Central memory CD8-positive, alpha-beta T cell (primary cell): ENCODE results near the gene CRTC3.

Source experiments
- ATAC-seq: fragments of 150-1000 bp; cut with Tn5 transposase; replicated peaks from 2 replicates; pipeline ENCODE4 v1.10.0; 2022; ENCODE audit warnings: mild to moderate bottlenecking, moderate FRiP score, moderate number of reproducible peaks; ENCODE audit not compliant: poor library complexity, severe bottlenecking; ENCODE audit errors: extremely low read depth
- DNase-seq, 2 donors: peaks; one replicate each; pipeline ENCODE4 v3.0.0; 2021; ENCODE audit warnings: low spot score in 2 of 2
- H3K27ac Mint-ChIP-seq: one replicate; pipeline ENCODE4 v1.8.0; 2022; ENCODE audit warnings: low read depth, mild to moderate bottlenecking, moderate library complexity, mixed read lengths
- H3K27me3 Mint-ChIP-seq: one replicate; pipeline ENCODE4 v1.8.0; 2022; ENCODE audit warnings: mixed read lengths
- H3K36me3 Mint-ChIP-seq: one replicate; pipeline ENCODE4 v1.8.0; 2022; ENCODE audit warnings: mild to moderate bottlenecking, moderate library complexity, mixed read lengths; ENCODE audit not compliant: insufficient read depth
- H3K4me1 Mint-ChIP-seq: one replicate; pipeline ENCODE4 v1.8.0; 2022; ENCODE audit warnings: mixed read lengths
- H3K4me3 Mint-ChIP-seq: one replicate; pipeline ENCODE4 v1.8.0; 2022; ENCODE audit warnings: mild to moderate bottlenecking, moderate library complexity, mixed read lengths
- H3K9me3 Mint-ChIP-seq: one replicate; pipeline ENCODE4 v1.8.0; 2022; ENCODE audit warnings: mixed read lengths

CRTC3 gene

DNA sequence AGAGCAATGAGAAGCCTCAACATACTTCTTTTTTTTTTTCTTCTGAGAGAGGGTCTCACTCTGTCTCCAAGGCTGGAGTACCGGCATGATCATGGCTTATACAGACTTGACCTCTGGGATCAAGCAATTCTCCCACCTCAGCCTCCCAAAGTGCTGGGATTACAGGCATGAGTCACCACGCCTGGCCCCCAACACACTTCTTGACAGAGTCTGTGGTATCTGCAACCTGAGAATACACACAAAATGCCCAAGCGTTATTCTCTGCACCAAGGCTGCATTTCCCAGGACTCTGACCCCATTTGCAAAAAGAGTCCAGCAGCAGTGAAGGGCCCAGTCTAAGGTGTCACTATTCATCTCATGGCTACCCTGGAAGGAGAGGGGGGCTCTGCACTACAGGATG, 144.8 kb downstream of the CRTC3 start:
- DNase-seq (no peak), ATAC-seq (no peak)
- peaks cover 5% of the 10 kb centered on the region for H3K4me1 Mint-ChIP-seq
- H3K36me3 Mint-ChIP-seq, result no peaks in the 10 kb centered on the region
- H3K9me3 Mint-ChIP-seq, result no peaks in the 10 kb centered on the region
- no peak overlapping the region for H3K4me3 Mint-ChIP-seq
- H3K27me3 Mint-ChIP-seq, result peaks cover 24% of the 10 kb centered on the region
- H3K27ac Mint-ChIP-seq, result no peak overlapping the region

GRCh38 chr15:90675464-90675863, 145.7 kb downstream of the CRTC3 start:
- peaks cover 17% of the 10 kb centered on the region for H3K27me3 Mint-ChIP-seq
- ATAC-seq (no peak), DNase-seq (no peak)
- no peaks in the 10 kb centered on the region for H3K36me3 Mint-ChIP-seq
- no peak overlapping the region for H3K4me3 Mint-ChIP-seq
- H3K9me3 Mint-ChIP-seq, result no peaks in the 10 kb centered on the region
- H3K4me1 Mint-ChIP-seq, result peaks cover 5% of the 10 kb centered on the region
- H3K27ac Mint-ChIP-seq, result no peak overlapping the region

DNA sequence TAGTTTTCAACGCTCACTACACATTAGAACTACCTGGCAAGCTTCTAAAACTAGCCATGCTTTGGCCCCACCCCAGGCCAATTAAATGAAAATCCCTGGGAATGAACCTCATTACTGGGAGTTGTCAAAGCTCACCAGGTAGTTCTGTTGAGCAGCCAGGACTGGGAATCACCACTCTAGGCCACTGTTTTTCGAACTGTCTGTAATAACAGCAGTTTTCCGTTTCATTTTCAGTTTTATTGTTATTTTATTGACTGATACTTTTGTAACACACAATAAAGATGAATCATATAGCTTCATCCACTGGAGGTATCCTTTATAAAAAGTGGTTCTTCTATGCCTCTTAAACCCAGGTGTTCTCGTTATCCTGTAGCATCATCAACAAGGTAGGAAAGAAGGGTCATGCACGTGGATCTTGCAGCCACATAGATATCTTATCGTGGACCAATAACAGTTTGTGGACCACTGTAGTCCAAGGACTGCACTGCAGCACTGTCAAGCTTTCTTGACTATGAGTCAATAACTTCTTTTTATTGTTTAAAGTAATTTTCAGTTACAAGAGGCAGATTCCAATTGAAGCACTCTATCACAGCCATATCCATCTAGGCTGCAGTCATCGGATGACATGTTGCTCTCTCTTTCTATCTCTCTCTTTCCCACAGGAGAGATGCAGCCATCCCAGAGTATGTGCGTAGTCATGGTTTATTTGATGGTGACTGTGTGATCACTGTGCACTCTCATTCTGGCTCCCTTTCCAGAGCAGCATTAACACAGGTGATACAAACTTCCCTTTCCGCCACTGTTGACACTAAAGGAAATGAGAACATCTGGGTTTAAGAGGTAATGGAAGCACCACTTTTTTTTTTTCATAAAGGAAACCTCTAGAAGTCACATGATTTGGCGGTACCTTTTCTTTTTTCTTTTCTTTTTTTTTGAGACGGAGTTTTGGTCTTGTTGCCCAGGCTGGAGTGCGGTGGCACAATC, 148.4 kb downstream of the CRTC3 start:
- Mint-ChIP-seq H3K4me1 (peaks cover 5% of the 10 kb centered on the region), H3K27ac (no peak overlapping the region), H3K27me3 (no peaks in the 10 kb centered on the region), H3K4me3 (no peak overlapping the region), H3K36me3 (no peaks in the 10 kb centered on the region), H3K9me3 (no peaks in the 10 kb centered on the region)
- DNase-seq (no peak), ATAC-seq (no peak)

DNA sequence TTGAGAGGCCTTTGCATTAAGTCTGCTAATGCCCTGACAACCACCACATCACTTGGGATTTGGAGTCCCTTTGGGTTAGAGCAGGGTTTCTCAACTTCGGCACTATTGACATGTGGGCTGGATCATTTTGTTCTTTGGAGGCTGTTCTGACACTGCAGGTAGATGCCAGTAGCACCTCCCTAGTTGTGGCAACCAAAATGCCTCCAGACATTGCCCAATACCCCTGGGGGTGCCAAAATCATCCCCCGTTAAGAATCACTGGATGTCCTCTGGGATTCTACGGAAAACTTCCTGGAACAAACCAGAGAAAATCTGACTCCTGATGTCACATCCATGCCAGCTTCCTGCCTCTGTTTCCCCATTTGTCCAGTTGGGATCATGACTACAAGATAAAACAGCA, 150.2 kb downstream of the CRTC3 start:
- DNase-seq, result no peak
- Mint-ChIP-seq H3K27ac (no peak overlapping the region), H3K9me3 (no peaks in the 10 kb centered on the region), H3K36me3 (no peaks in the 10 kb centered on the region), H3K4me3 (no peak overlapping the region), H3K27me3 (peaks cover 12% of the 10 kb centered on the region), H3K4me1 (peaks cover 5% of the 10 kb centered on the region)
- ATAC-seq, result no peak

- peaks cover 5% of the 10 kb centered on the region for H3K4me1 Mint-ChIP-seq
- H3K4me3 Mint-ChIP-seq, result no peak overlapping the region
- ATAC-seq, result no peak
- no peaks in the 10 kb centered on the region for H3K36me3 Mint-ChIP-seq
- no peaks in the 10 kb centered on the region for H3K9me3 Mint-ChIP-seq
- DNase-seq, result no peak
- peaks cover 12% of the 10 kb centered on the region for H3K27me3 Mint-ChIP-seq
- no peak overlapping the region for H3K27ac Mint-ChIP-seq
Observed at GRCh38 chr15:90680371-90680935, 150.7 kb downstream of the CRTC3 start.

GRCh38 chr15:90681056-90681455, 151.3 kb downstream of the CRTC3 start:
- Mint-ChIP-seq H3K9me3 (no peaks in the 10 kb centered on the region), H3K27ac (no peak overlapping the region), H3K4me3 (no peak overlapping the region), H3K36me3 (no peaks in the 10 kb centered on the region), H3K27me3 (peaks cover 12% of the 10 kb centered on the region), H3K4me1 (peaks cover 5% of the 10 kb centered on the region)
- DNase-seq (no peak), ATAC-seq (no peak)

DNA sequence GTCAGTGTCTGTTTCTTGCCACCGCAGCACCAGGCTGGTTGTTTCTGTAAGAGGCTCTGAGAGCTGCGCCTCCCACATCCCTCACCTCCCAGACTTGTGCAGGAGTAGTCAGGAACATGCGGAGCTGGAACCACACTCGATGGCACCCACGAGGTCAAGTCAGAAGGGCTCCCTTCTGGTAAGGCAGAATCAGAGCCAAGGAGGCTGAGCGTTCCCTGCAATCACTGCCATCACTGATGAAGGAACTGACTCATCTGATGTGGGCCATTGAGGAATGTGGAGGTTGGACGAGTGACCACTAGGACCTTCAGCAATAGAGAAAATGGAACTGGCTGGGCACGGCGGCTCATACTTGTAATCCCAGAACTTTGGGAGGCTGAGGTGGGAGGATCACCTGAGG, 151.8 kb downstream of the CRTC3 start:
- Mint-ChIP-seq H3K36me3 (no peaks in the 10 kb centered on the region), H3K9me3 (no peaks in the 10 kb centered on the region), H3K4me3 (no peak overlapping the region), H3K27ac (no peak overlapping the region), H3K27me3 (peaks cover 12% of the 10 kb centered on the region), H3K4me1 (peaks cover 9% of the 10 kb centered on the region)
- ATAC-seq (no peak), DNase-seq (no peak)

DNA sequence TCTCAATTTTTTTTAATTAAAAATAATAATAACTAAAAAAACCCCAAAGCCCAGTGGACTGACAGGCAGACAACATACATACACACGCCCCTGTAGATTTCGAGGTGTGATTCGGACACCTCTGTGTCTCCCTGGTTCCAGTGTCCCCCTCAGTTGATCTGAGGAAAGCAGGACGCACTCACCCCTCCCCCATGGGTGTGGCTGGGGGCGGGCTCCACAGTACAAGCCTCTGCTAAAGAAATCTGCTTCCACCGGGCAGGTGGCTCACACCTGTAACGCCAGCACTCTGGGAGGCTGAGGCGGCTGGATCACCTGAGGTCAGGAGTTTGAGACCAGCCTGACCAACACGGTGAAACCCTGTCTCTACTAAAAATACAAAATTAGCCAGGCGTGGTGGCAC, 153.6 kb downstream of the CRTC3 start:
- DNase-seq, result no peak

DNA sequence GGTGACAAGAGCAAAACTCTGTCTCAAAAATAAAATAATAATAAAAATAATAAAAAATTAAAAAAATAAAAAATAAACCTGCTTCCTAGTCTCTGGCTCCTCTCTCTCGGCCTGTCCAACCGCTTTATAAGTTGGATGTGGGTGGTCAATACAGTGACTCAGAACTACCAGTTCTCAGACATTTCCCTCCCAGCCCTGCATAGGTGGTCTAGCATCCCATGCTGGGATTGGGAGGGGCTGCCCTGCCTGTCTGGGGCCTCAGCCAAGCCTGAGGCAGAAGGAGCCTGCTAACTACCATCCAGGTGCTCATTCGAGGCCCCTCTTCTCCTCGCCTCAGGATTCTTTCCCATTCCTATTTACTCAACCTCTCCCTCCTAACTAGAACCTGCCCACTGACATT, 154.2 kb downstream of the CRTC3 start:
- ATAC-seq (no peak), DNase-seq (no peak)
- H3K4me1 Mint-ChIP-seq, result peaks cover 9% of the 10 kb centered on the region
- H3K36me3 Mint-ChIP-seq, result no peaks in the 10 kb centered on the region
- no peak overlapping the region for H3K4me3 Mint-ChIP-seq
- H3K27me3 Mint-ChIP-seq, result peaks cover 12% of the 10 kb centered on the region
- no peak overlapping the region for H3K27ac Mint-ChIP-seq
- H3K9me3 Mint-ChIP-seq, result no peaks in the 10 kb centered on the region

More for the DNA sequence above, 153.6 kb downstream of the CRTC3 start:
- Mint-ChIP-seq H3K27ac (no peak overlapping the region), H3K27me3 (peaks cover 12% of the 10 kb centered on the region), H3K9me3 (no peaks in the 10 kb centered on the region), H3K36me3 (no peaks in the 10 kb centered on the region), H3K4me3 (no peak overlapping the region), H3K4me1 (peaks cover 11% of the 10 kb centered on the region)
- no peak for ATAC-seq

- Mint-ChIP-seq H3K4me3 (no peak overlapping the region), H3K9me3 (no peaks in the 10 kb centered on the region), H3K27me3 (peaks cover 12% of the 10 kb centered on the region), H3K36me3 (no peaks in the 10 kb centered on the region), H3K27ac (no peak overlapping the region), H3K4me1 (peaks cover 9% of the 10 kb centered on the region)
- DNase-seq (no peak), ATAC-seq (no peak)
Observed at GRCh38 chr15:90684281-90684680, 154.6 kb downstream of the CRTC3 start.

DNA sequence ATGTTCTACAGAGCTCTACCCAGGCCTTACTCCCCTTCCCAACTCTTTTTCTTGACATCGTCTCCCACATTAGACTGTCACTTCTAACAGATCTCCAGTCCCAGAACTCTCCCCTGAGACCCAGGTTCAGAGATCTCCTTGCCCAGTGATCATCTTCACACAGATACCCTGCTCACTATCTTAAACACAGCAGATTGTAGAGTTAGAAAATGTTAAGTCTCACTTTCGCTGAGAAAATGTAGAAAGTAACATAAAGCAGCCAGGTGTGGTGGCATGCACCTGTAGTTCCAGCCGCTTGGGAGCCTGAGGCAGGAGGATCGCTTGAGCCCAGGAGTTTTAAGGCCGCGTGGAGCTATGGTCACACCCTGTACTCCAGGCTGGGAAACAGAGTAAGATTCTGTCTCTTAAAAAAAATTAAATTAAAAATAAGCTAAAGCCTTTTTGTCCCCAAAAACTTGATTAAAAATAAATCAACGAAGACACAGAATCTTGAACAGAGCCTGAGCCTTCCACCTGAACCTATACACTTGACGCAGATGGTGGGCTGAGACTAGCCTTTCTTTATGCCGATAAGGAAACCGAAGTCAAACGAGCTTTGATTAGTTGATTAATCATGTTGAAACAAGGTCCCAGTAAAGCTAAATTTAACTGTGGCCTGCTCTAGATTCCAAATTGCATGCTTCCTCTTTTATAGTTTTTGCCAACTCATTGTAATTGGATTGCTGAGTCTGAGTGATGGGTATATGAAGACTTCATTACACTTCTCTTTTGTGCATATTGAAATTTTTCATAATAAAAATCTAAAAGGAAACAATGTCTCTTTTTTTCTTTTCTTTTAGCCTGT, 156.1 kb downstream of the CRTC3 start:
- ATAC-seq (no peak), DNase-seq (no peak)
- Mint-ChIP-seq H3K27ac (no peak overlapping the region), H3K27me3 (peaks cover 12% of the 10 kb centered on the region), H3K4me3 (no peak overlapping the region), H3K4me1 (peaks cover 9% of the 10 kb centered on the region), H3K36me3 (no peaks in the 10 kb centered on the region), H3K9me3 (no peaks in the 10 kb centered on the region)

GRCh38 chr15:90686435-90687218, 156.9 kb downstream of the CRTC3 start:
- Mint-ChIP-seq H3K9me3 (no peaks in the 10 kb centered on the region), H3K27ac (no peak overlapping the region), H3K4me3 (no peak overlapping the region), H3K36me3 (no peaks in the 10 kb centered on the region), H3K4me1 (peaks cover 9% of the 10 kb centered on the region), H3K27me3 (peaks cover 12% of the 10 kb centered on the region)
- ATAC-seq (peak; percentile 78), DNase-seq (no peak)
